ENCODE measurements around the gene TNS4. TPM values are rescaled to one million over a fixed set of nuclear protein-coding genes. Genes with fewer than 3 reads are reported as not detected.

The TNS4 gene
- total RNA-seq, 1 experiment from 2014 or later: 187 TPM

GRCh38 chr17:40536295-40537171 is 35.1 kb upstream of the TNS4 start:
- DNase-seq (ENCODE audit: low spot score): peak; percentile 74

GRCh38 chr17:40535924-40536294 is 34.5 kb upstream of the TNS4 start:
- DNase-seq (ENCODE audit: low spot score): no peak

- no peak for DNase-seq (ENCODE audit: low spot score)
Observed at GRCh38 chr17:40535438-40535837, 34.0 kb upstream of the TNS4 start.

GRCh38 chr17:40534371-40535189 is 33.2 kb upstream of the TNS4 start:
- DNase-seq (ENCODE audit: low spot score): peak; percentile 44

GRCh38 chr17:40533896-40534295 is 32.5 kb upstream of the TNS4 start:
- DNase-seq (ENCODE audit: low spot score): no peak

GRCh38 chr17:40532520-40533253 is 31.3 kb upstream of the TNS4 start:
- DNase-seq (ENCODE audit: low spot score): peak; percentile 60

GRCh38 chr17:40531051-40531991 is 29.9 kb upstream of the TNS4 start:
- DNase-seq (ENCODE audit: low spot score): no peak

GRCh38 chr17:40530531-40530994 is 29.1 kb upstream of the TNS4 start:
- no peak for DNase-seq (ENCODE audit: low spot score)

- no peak for DNase-seq (ENCODE audit: low spot score)
Observed at GRCh38 chr17:40529991-40530390, 28.6 kb upstream of the TNS4 start.

- DNase-seq (ENCODE audit: low spot score): no peak
Observed at GRCh38 chr17:40528692-40529417, 27.4 kb upstream of the TNS4 start.

- no peak for DNase-seq (ENCODE audit: low spot score)
Observed at GRCh38 chr17:40526668-40527067, 25.2 kb upstream of the TNS4 start.

GRCh38 chr17:40525294-40525693 is 23.9 kb upstream of the TNS4 start:
- DNase-seq (ENCODE audit: low spot score): no peak

- no peak for DNase-seq (ENCODE audit: low spot score)
Observed at GRCh38 chr17:40524243-40524965, 23.0 kb upstream of the TNS4 start.

- DNase-seq (ENCODE audit: low spot score): no peak
Observed at GRCh38 chr17:40522961-40523310, 21.5 kb upstream of the TNS4 start.

GRCh38 chr17:40522250-40522960 is 21.0 kb upstream of the TNS4 start:
- DNase-seq (ENCODE audit: low spot score): no peak

- DNase-seq (ENCODE audit: low spot score): no peak
Observed at GRCh38 chr17:40520991-40521453, 19.6 kb upstream of the TNS4 start.

GRCh38 chr17:40519089-40519775 is 17.8 kb upstream of the TNS4 start:
- peak; percentile 16 for DNase-seq (ENCODE audit: low spot score)
